ENCODE results near the gene DGKD.

The DGKD gene

GRCh38 chr2:233367586-233367985 is 13.3 kb downstream of the DGKD start:
- TF ChIP-seq CTCF (IDR thresholded peaks at IDR 0.05; ENCODE audit: insufficient read depth, low read depth, low read length, missing control alignments): no peak
- no peak for DNase-seq (ENCODE audit: low read depth)

GRCh38 chr2:233368756-233369155 is 14.5 kb downstream of the DGKD start:
- no peak overlapping the region for H3K4me3 ChIP-seq (ENCODE audit: low read depth, low read length)
- DNase-seq (ENCODE audit: low read depth): no peak
- no peak for TF ChIP-seq CTCF (IDR thresholded peaks at IDR 0.05; ENCODE audit: insufficient read depth, low read depth, low read length, missing control alignments)

More at GRCh38 chr2:233367586-233367985, 13.3 kb downstream of the DGKD start:
- no peak overlapping the region for H3K4me3 ChIP-seq (ENCODE audit: low read depth, low read length)

GRCh38 chr2:233369462-233369861 is 15.2 kb downstream of the DGKD start:
- no peak for DNase-seq (ENCODE audit: low read depth)
- no peak overlapping the region for H3K4me3 ChIP-seq (ENCODE audit: low read depth, low read length)
- no peak for TF ChIP-seq CTCF (IDR thresholded peaks at IDR 0.05; ENCODE audit: insufficient read depth, low read depth, low read length, missing control alignments)

- no peak overlapping the region for H3K4me3 ChIP-seq (ENCODE audit: low read depth, low read length)
- no peak for TF ChIP-seq CTCF (IDR thresholded peaks at IDR 0.05; ENCODE audit: insufficient read depth, low read depth, low read length, missing control alignments)
- no peak for DNase-seq (ENCODE audit: low read depth)
Measured at GRCh38 chr2:233369897-233370685, 15.8 kb downstream of the DGKD start.

GRCh38 chr2:233371641-233372040 is 17.3 kb downstream of the DGKD start:
- H3K4me3 ChIP-seq (ENCODE audit: low read depth, low read length): no peak overlapping the region
- TF ChIP-seq CTCF (IDR thresholded peaks at IDR 0.05; ENCODE audit: insufficient read depth, low read depth, low read length, missing control alignments): no peak
- no peak for DNase-seq (ENCODE audit: low read depth)

GRCh38 chr2:233372855-233373254 is 18.6 kb downstream of the DGKD start:
- no peak for DNase-seq (ENCODE audit: low read depth)
- no peak overlapping the region for H3K4me3 ChIP-seq (ENCODE audit: low read depth, low read length)

More at GRCh38 chr2:233372855-233373254, 18.6 kb downstream of the DGKD start:
- no peak for TF ChIP-seq CTCF (IDR thresholded peaks at IDR 0.05; ENCODE audit: insufficient read depth, low read depth, low read length, missing control alignments)
